ENCODE results near the gene ZNF43.

DNA sequence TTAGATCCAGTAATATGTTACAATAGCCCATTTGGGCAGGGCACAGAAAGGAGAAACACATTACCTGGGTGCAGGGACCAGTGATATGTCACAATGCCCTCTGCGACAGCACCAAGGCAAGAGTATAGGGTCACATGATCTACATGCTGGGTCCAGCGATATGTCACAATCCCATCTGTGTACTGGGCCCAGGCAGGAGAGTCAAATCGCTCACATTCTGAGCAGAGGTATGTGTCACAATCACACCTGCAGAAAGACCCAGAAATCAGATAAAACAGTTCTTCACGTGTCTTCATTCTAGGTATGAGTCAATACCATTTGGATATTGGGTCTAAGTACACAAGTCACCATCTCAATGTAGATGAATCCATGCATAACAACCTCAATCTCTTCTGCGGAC lies 7.1 kb upstream of the ZNF43 start:
- TF ChIP-seq CTCF (IDR thresholded peaks at IDR 0.05), result no peak
- TF ChIP-seq EP300 (IDR thresholded peaks at IDR 0.05), result no peak

Data from tibial nerve (tissue), 4 donors.